K562 (cell line): ENCODE data around the gene XPR1. TPM values are rescaled to one million over a fixed set of nuclear protein-coding genes. Genes with fewer than 3 reads are reported as not detected.

Experiments used
- ATAC-seq: fragments of 200-7000 bp; cut with Tn5 transposase; 3 replicates; pipeline ENCODE4 v1.9.1; 2020; ENCODE audit warnings: moderate library complexity
- BruUV-seq: library from RNA; stranded (reverse); fragments of 400-500 nt; replicated peaks from 2 replicates; lab custom pipeline; 2021; lab: Mats Ljungman, UMichigan
- CTCF ChIA-PET: fragments of 300-600 bp; formaldehyde crosslinking; extraction: SDS; loops from one replicate; lab custom pipeline; 2021; ENCODE audit warnings: low intra/inter-chr PET ratio; lab: Yijun Ruan, JAX
- POLR2A ChIA-PET: fragments of 300-600, 350-650 bp; sonication (Branson Sonifier 250); formaldehyde crosslinking; extraction: SDS; loops from one replicate; lab custom pipeline; 2021; ENCODE audit warnings: antibody characterized with exemption, inconsistent platforms; lab: Yijun Ruan, JAX
- DNase-seq, 4 experiments: peaks; one replicate each; pipeline versions ENCODE4 v3.0.0 to v3.0.0-alpha.2; 2011 to 2018; ENCODE audit warnings: low spot score in 3 of 4, mixed read lengths in 3 of 4; ENCODE audit errors: extremely low read depth in 1 of 4
- FAIRE-seq: peaks from 2 replicates; lab custom pipeline; 2011; peaks lifted over from hg19 to GRCh38; lab: Jason Lieb, UNC
- H2AFZ ChIP-seq: 2 replicates; pipeline ENCODE4 v1.6.0; 2011; ENCODE audit warnings: low read depth, low read length, control low read depth, inconsistent platforms
- H3K27ac ChIP-seq: fragments of 200-600 bp; 3 replicates; pipeline ENCODE4 v1.8.0; 2011; ENCODE audit warnings: low read depth, mild to moderate bottlenecking, control low read depth, inconsistent platforms, low read length, moderate library complexity, mixed read lengths; ENCODE audit errors: extremely low read depth
- H3K27me3 ChIP-seq, 2 experiments: fragments of 300-600 bp in 1 of 2; 2 replicates in 1 of 2; 3 replicates in 1 of 2; pipeline versions ENCODE4 v1.6.0 to v1.8.0; 2011; ENCODE audit warnings: inconsistent platforms in 2 of 2, low read length in 2 of 2, mild to moderate bottlenecking in 1 of 2, mixed read lengths in 1 of 2, moderate library complexity in 1 of 2; ENCODE audit not compliant: control insufficient read depth in 2 of 2, insufficient read depth in 2 of 2
- H3K36me3 ChIP-seq: fragments of 300-600 bp; 3 replicates; pipeline ENCODE4 v1.8.0; 2011; ENCODE audit warnings: mild to moderate bottlenecking, low read length, inconsistent platforms; ENCODE audit not compliant: control insufficient read depth, insufficient read depth
- H3K4me1 ChIP-seq, 2 experiments: fragments of 200-600 bp in 1 of 2; replicated peaks in 1 of 2; 2 replicates in 1 of 2; 3 replicates in 1 of 2; pipeline versions ENCODE4 v1.5.1 to v1.8.0; 2011; ENCODE audit warnings: inconsistent platforms in 2 of 2, low read length in 2 of 2, mild to moderate bottlenecking in 1 of 2, mixed read lengths in 1 of 2, moderate library complexity in 1 of 2; ENCODE audit not compliant: control insufficient read depth in 2 of 2, insufficient read depth in 2 of 2
- H3K4me2 ChIP-seq: 2 replicates; pipeline ENCODE4 v1.6.1; 2011; ENCODE audit warnings: low read length, control low read depth, inconsistent platforms, mixed read lengths; ENCODE audit not compliant: insufficient read depth
- H3K4me3 ChIP-seq: fragments of 200-600 bp; sonication (generic), shearing (Covaris generic); 2 replicates; pipeline ENCODE4 v1.5.1; 2016; ENCODE audit warnings: control low read depth, inconsistent platforms
- H3K79me2 ChIP-seq: fragments of 200-600 bp; 3 replicates; pipeline ENCODE4 v1.8.0; 2011; ENCODE audit warnings: low read length, inconsistent platforms; ENCODE audit not compliant: control insufficient read depth, insufficient read depth
- H3K9ac ChIP-seq, 2 experiments: 2 replicates each; pipeline versions ENCODE4 v1.6.0 to v1.6.1; 2011; ENCODE audit warnings: low read depth in 2 of 2, low read length in 2 of 2, control low read depth in 1 of 2, inconsistent platforms in 1 of 2, mild to moderate bottlenecking in 1 of 2, mixed read lengths in 1 of 2; ENCODE audit not compliant: insufficient read depth in 1 of 2
- H3K9me1 ChIP-seq: one replicate; pipeline ENCODE4 v1.6.0; 2011; ENCODE audit warnings: inconsistent platforms, mild to moderate bottlenecking, low read length, moderate library complexity; ENCODE audit not compliant: control insufficient read depth, insufficient read depth
- H3K9me3 ChIP-seq: replicated peaks from 2 replicates; pipeline ENCODE4 v1.5.1; 2011; ENCODE audit warnings: low read depth, low read length, inconsistent platforms; ENCODE audit not compliant: control insufficient read depth, insufficient read depth
- H4K20me1 ChIP-seq: replicated peaks from 2 replicates; pipeline ENCODE4 v1.6.1; 2011; ENCODE audit warnings: low read length, inconsistent platforms, mixed read lengths; ENCODE audit not compliant: control insufficient read depth, insufficient read depth
- CEBPB ChIP-seq: fragments of 450-650 bp; IDR thresholded peaks from 2 replicates; pipeline ENCODE4 v1.6.1; 2016; ENCODE audit warnings: missing genetic modification characterization, missing compliant biosample characterization
- ETV1 ChIP-seq: fragments of 450-650 bp; conservative IDR thresholded peaks from 2 replicates; pipeline ENCODE4 v1.6.1; 2016; ENCODE audit warnings: missing genetic modification characterization, control low read depth, low read depth, missing compliant biosample characterization
- PCBP1 ChIP-seq: fragments of 200-400 bp; formaldehyde crosslinking; IDR thresholded peaks from 2 replicates; pipeline ENCODE4 v1.6.1; 2018; ENCODE audit warnings: mild to moderate bottlenecking, low read depth, low read length; ENCODE audit not compliant: poor library complexity, severe bottlenecking
- PRDM10 ChIP-seq: fragments of 450-650 bp; IDR thresholded peaks from 2 replicates; pipeline ENCODE4 v1.6.1; 2018; ENCODE audit not compliant: partially characterized antibody
- ZKSCAN8 ChIP-seq: fragments of 200-800 bp; sonication (Bioruptor generic); IDR thresholded peaks from 2 replicates; pipeline ENCODE4 v1.6.1; 2016; ENCODE audit warnings: missing genetic modification characterization, missing compliant biosample characterization
- ZNF41 ChIP-seq: fragments of 250-450 bp; sonication (Bioruptor Pico); conservative IDR thresholded peaks from 2 replicates; pipeline ENCODE4 v1.4.0; 2020; ENCODE audit warnings: mild to moderate bottlenecking
- ZNF444 ChIP-seq: fragments of 250-450 bp; sonication (Bioruptor Pico); IDR thresholded peaks from 2 replicates; pipeline ENCODE4 v1.4.0; 2020; ENCODE audit warnings: mild to moderate bottlenecking, moderate library complexity
- ZNF695 ChIP-seq: fragments of 450-650 bp; formaldehyde crosslinking; IDR thresholded peaks from 2 replicates; pipeline ENCODE4 v1.4.0; 2020; ENCODE audit warnings: mild to moderate bottlenecking, moderate library complexity
- WGBS: fragments of 100-300 bp; shearing (Covaris generic); methylation state at CpG from one replicate; pipeline ENCODE4 v1.1.6; 2016; ENCODE audit warnings: low coverage, mixed read lengths; ENCODE audit not compliant: insufficient coverage; ENCODE audit errors: missing lambda C conversion rate; 5-methylcytosine and 5-hydroxymethylcytosine counted together
- in situ Hi-C: fragments of 300-500 bp; cut with MboI; formaldehyde crosslinking; loops from 4 replicates; pipeline ENCODE4 v1.15.0; 2018; ENCODE audit warnings: inconsistent platforms, mixed read lengths
- intact Hi-C: fragments of 100-400 bp; cut with micrococcal nuclease; formaldehyde crosslinking; loops from 2 replicates; pipeline ENCODE4 v1.14.2; 2022
- polyA plus RNA-seq, 8 experiments: library from polyadenylated mRNA; depleted of rRNA in 4 of 8; stranded (reverse) in 5 of 8; unstranded in 3 of 8; fragments of >200 nt; fragmentation: Nextera tagmentation in 2 of 8; fragmentation: Illumina TruSeq in 1 of 8; extraction: Ambion mirVana in 2 of 8; extraction: Trizol in 1 of 8; gene quantifications; 2 replicates each; pipeline versions ENCODE4 v1.2.1 to v1.2.3, GENCODE V29; 2011 to 2014; ENCODE audit warnings: inconsistent platforms in 1 of 8, missing spikeins in 1 of 8
- total RNA-seq, 7 experiments: library from RNA; depleted of rRNA in 6 of 7; stranded (reverse); fragments of >200 nt in 6 of 7; fragmentation: Illumina TruSeq in 2 of 7; extraction: Trizol in 2 of 7; gene quantifications; 2 replicates each; pipeline versions ENCODE4 v1.2.1 to v1.2.3, GENCODE V29; 2011 to 2021; ENCODE audit warnings: low replicate concordance in 1 of 7
- TF ChIP-seq, protein P1 (sequence below): fragments of 250-450 bp; sonication (Bioruptor Pico); IDR thresholded peaks from 2 replicates; pipeline ENCODE4 v1.4.0; 2020

Gene XPR1
- total and polyA plus RNA-seq, 9 of the 15 experiments (the other 6 are each of a cell fraction or from before 2014, with no cell fraction given) = 3.0 to 66.2 (median 38.6) TPM

GRCh38 chr1:180786624-180787023 lies 154.8 kb downstream of the XPR1 start:
- peak in 3 of 4 experiments; percentile 15 to 18 (median 15) for DNase-seq
- no peaks in the 10 kb centered on the region for H3K9me3 ChIP-seq
- H3K79me2 ChIP-seq = peaks cover 2% of the 10 kb centered on the region; the same call in 2 of the 3 replicates
- intact Hi-C loops = no loop called here
- FAIRE-seq = peak; percentile 52
- 0 out of 5 replicates have a peak, but pooled peaks cover 0 to 2% of the 10 kb centered on the region in 2 experiments for H3K4me1 ChIP-seq
- peak overlapping the region; percentile 31; the same call in 1 of the 3 replicates for H3K27ac ChIP-seq
- CTCF ChIA-PET = no interaction called here
- no peaks in the 10 kb centered on the region for H3K27me3 ChIP-seq
- no peaks in the 10 kb centered on the region for H3K9me1 ChIP-seq
- peaks cover 11% of the 10 kb centered on the region for H3K36me3 ChIP-seq
- H4K20me1 ChIP-seq = no peaks in the 10 kb centered on the region
- TF ChIP-seq CEBPB (tag) (peak; percentile 61), ZKSCAN8 (CRISPR knock-in tag) (no peak)
- TF ChIP-seq, all 486 proteins: peak for 1
- BruUV-seq = no TSS peak
- Histone ChIP-seq H3K4me2 (no peak overlapping the region), H3K4me3 (no peak overlapping the region), H2AFZ (no peak overlapping the region), H3K9ac (no peak overlapping the region)
- peak; percentile 70 for ATAC-seq
- POLR2A ChIA-PET = interaction anchor here (0.7 to 2.0 kb wide), 5 partner anchors 14 to 75 kb away, joined by 3 to 6 read pairs (median 3); no protein-coding TSS in a partner anchor
- 27% methylated on average over 1 of the region's 1 CpG for WGBS
- in situ Hi-C loops = no loop called here

DNA sequence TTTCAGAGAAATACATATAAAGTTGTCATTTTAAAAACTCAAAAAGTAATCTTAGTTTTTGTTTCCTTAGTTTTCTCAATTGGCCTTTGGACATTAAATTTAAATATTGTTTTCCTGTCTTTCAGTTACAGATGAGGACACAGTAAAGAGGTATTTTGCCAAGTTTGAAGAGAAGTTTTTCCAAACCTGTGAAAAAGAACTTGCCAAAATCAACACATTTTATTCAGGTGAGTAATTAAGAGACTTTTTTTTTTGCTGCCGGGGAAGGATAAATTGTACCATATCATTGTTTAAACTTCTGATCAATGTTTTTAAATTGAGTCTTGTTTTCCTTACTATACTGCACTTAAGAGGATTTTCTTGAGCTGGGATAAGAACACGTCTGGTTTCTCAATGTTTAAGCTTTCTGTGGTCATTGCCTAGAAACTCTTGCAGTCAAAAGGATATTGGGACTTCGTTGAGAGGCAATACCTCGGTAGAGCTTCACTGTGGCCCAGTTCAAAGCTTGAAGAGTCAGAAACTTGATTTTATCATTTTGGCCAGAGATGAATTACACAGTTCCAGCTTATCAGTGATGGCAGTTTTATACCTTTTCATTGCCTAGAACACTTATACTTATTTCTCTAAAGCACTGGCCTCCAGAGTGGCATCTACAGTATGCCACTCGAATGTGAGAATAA lies 155.9 kb downstream of the XPR1 start:
- CTCF ChIA-PET = no interaction called here
- Histone ChIP-seq H3K9ac (no peak overlapping the region), H3K27me3 (no peaks in the 10 kb centered on the region), H3K27ac (no peak overlapping the region), H3K79me2 (peaks cover 2% of the 10 kb centered on the region; the same call in 2 of the 3 replicates), H3K4me1 (0 out of 5 replicates have a peak, but pooled peaks cover 0 to 2% of the 10 kb centered on the region in 2 experiments), H3K4me2 (no peak overlapping the region), H3K36me3 (peaks cover 11% of the 10 kb centered on the region), H3K4me3 (no peak overlapping the region), H2AFZ (no peak overlapping the region), H4K20me1 (no peaks in the 10 kb centered on the region), H3K9me3 (no peaks in the 10 kb centered on the region), H3K9me1 (no peaks in the 10 kb centered on the region)
- BruUV-seq = no TSS peak
- in situ Hi-C loops (no loop called here), intact Hi-C loops (no loop called here)
- DNase-seq (no peak), FAIRE-seq (no peak), ATAC-seq (no peak)
- POLR2A ChIA-PET = interaction anchor here (1.0 to 2.0 kb wide), 3 partner anchors 9 to 15 kb away, joined by 3 to 6 read pairs (median 5); no protein-coding TSS in a partner anchor
- TF ChIP-seq PRDM10 (no peak), ZNF41 (CRISPR knock-in tag) (no peak), ETV1 (tag) (no peak), PCBP1 (no peak), CEBPB (tag) (no peak), ZNF444 (CRISPR knock-in tag) (no peak), ZNF695 (CRISPR knock-in tag) (no peak)
- TF ChIP-seq, protein P1, sequence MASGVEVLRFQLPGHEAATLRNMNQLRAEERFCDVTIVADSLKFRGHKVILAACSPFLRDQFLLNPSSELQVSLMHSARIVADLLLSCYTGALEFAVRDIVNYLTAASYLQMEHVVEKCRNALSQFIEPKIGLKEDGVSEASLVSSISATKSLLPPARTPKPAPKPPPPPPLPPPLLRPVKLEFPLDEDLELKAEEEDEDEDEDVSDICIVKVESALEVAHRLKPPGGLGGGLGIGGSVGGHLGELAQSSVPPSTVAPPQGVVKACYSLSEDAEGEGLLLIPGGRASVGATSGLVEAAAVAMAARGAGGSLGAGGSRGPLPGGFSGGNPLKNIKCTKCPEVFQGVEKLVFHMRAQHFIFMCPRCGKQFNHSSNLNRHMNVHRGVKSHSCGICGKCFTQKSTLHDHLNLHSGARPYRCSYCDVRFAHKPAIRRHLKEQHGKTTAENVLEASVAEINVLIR = no peak
- 79% methylated on average over 5 of the region's 5 CpGs for WGBS
